NCI-H510A (cell line): ENCODE measurements around the gene DPP6.

Experiments used
- DNase-seq: peaks from one replicate; lab custom pipeline; 2025; lab: John Stamatoyannopoulos, UW

DPP6 gene

GRCh38 chr7:154769001-154769400, 716.8 kb downstream of the DPP6 start:
- no peak for DNase-seq

- no peak for DNase-seq
These were observed 717.3 kb downstream of the DPP6 start for GRCh38 chr7:154769527-154769926.

GRCh38 chr7:154770361-154770760, 718.2 kb downstream of the DPP6 start:
- no peak for DNase-seq

- DNase-seq = no peak
These were observed 718.8 kb downstream of the DPP6 start for GRCh38 chr7:154770962-154771361.

GRCh38 chr7:154774303-154774969, 722.2 kb downstream of the DPP6 start:
- no peak for DNase-seq

GRCh38 chr7:154775681-154776080, 723.5 kb downstream of the DPP6 start:
- no peak for DNase-seq

- no peak for DNase-seq
These were observed 724.2 kb downstream of the DPP6 start for GRCh38 chr7:154776350-154776749.

GRCh38 chr7:154777023-154777422, 724.8 kb downstream of the DPP6 start:
- DNase-seq = no peak

GRCh38 chr7:154777489-154777888, 725.3 kb downstream of the DPP6 start:
- no peak for DNase-seq

GRCh38 chr7:154777908-154778307, 725.7 kb downstream of the DPP6 start:
- no peak for DNase-seq

- no peak for DNase-seq
These were observed 729.4 kb downstream of the DPP6 start for GRCh38 chr7:154781369-154782303.

- no peak for DNase-seq
These were observed 731.2 kb downstream of the DPP6 start for GRCh38 chr7:154783281-154783909.

GRCh38 chr7:154785898-154786297, 733.7 kb downstream of the DPP6 start:
- DNase-seq = no peak

- no peak for DNase-seq
These were observed 737.2 kb downstream of the DPP6 start for GRCh38 chr7:154789404-154789803.

- no peak for DNase-seq
These were observed 739.4 kb downstream of the DPP6 start for GRCh38 chr7:154791611-154792010.

- DNase-seq = no peak
These were observed 740.3 kb downstream of the DPP6 start for GRCh38 chr7:154792436-154793055.

- no peak for DNase-seq
These were observed 742.1 kb downstream of the DPP6 start for GRCh38 chr7:154794147-154794780.

- DNase-seq = no peak
These were observed 742.8 kb downstream of the DPP6 start for GRCh38 chr7:154795014-154795413.

GRCh38 chr7:154795437-154795836, 743.2 kb downstream of the DPP6 start:
- no peak for DNase-seq

- DNase-seq = no peak
These were observed 752.3 kb downstream of the DPP6 start for GRCh38 chr7:154804449-154804848.

- no peak for DNase-seq
These were observed 759.8 kb downstream of the DPP6 start for GRCh38 chr7:154812027-154812426.
